Cardiac muscle cell (in vitro differentiated cells and primary cell): ENCODE data around the gene KDM7A. TPM values are rescaled to one million over a fixed set of nuclear protein-coding genes. Genes with fewer than 3 reads are reported as not detected.

Experiments used
- DNase-seq, 2 donors: peaks; one replicate each; pipeline versions ENCODE4 v3.0.0 to v3.0.0-alpha.2; 2010 to 2017; ENCODE audit warnings: low read depth in 1 of 2, low spot score in 1 of 2
- H3K27ac ChIP-seq: fragments of 200-600 bp; sonication (generic); 2 replicates; pipeline ENCODE4 v1.5.1; 2016
- H3K27me3 ChIP-seq: fragments of 200-600 bp; sonication (generic); 2 replicates; pipeline ENCODE4 v1.6.0; 2016; ENCODE audit warnings: control low read depth
- H3K36me3 ChIP-seq: fragments of 200-600 bp; sonication (generic); 2 replicates; pipeline ENCODE4 v1.5.1; 2016; ENCODE audit warnings: control low read depth
- H3K4me1 ChIP-seq: fragments of 200-600 bp; sonication (generic); 2 replicates; pipeline ENCODE4 v1.8.1; 2017; ENCODE audit warnings: low read depth, mild to moderate bottlenecking, mixed run types
- H3K4me3 ChIP-seq: fragments of 200-600 bp; sonication (generic); 2 replicates; pipeline ENCODE4 v1.5.1; 2016; ENCODE audit warnings: mild to moderate bottlenecking
- H3K9me3 ChIP-seq: fragments of 200-600 bp; sonication (generic); 2 replicates; pipeline ENCODE4 v1.5.1; 2017; ENCODE audit warnings: low read depth, mild to moderate bottlenecking, control low read depth
- CTCF ChIP-seq: IDR thresholded peaks from 2 replicates; pipeline ENCODE4 v1.5.1; 2012; ENCODE audit warnings: low read depth, mild to moderate bottlenecking, low read length
- polyA plus RNA-seq: library from polyadenylated mRNA; unstranded; fragments of >200 nt; fragmentation: Nextera tagmentation; extraction: Ambion mirVana; gene quantifications from 2 replicates; pipeline ENCODE4 v1.2.1, GENCODE V29; 2016
- total RNA-seq: library from RNA; depleted of rRNA; stranded (reverse); fragments of >200 nt; gene quantifications from 2 replicates; pipeline ENCODE4 v1.2.3, GENCODE V29; 2016

KDM7A gene
- total and polyA plus RNA-seq, 2 experiments from 2014 or later: 1.9 to 7.5 TPM

- Histone ChIP-seq H3K27me3 (no peaks in the 10 kb centered on the region), H3K4me1 (peaks cover 30% of the 10 kb centered on the region), H3K36me3 (no peaks in the 10 kb centered on the region), H3K4me3 (no peak overlapping the region), H3K9me3 (no peaks in the 10 kb centered on the region), H3K27ac (no peak overlapping the region)
- no peak for DNase-seq
- TF ChIP-seq CTCF: no peak
These were observed 23.1 kb downstream of the KDM7A start for GRCh38 chr7:140153666-140154161.

- peaks cover 15% of the 10 kb centered on the region for H3K4me1 ChIP-seq
- no peaks in the 10 kb centered on the region for H3K27me3 ChIP-seq
- H3K27ac ChIP-seq: peak overlapping the region; percentile 22
- no peaks in the 10 kb centered on the region for H3K9me3 ChIP-seq
- no peaks in the 10 kb centered on the region for H3K36me3 ChIP-seq
- no peak for TF ChIP-seq CTCF
- no peak for DNase-seq
- no peak overlapping the region for H3K4me3 ChIP-seq
These were observed 30.2 kb downstream of the KDM7A start for GRCh38 chr7:140146574-140146973.

- Histone ChIP-seq H3K9me3 (no peaks in the 10 kb centered on the region), H3K4me1 (peaks cover 15% of the 10 kb centered on the region), H3K27ac (no peak overlapping the region), H3K4me3 (no peak overlapping the region), H3K27me3 (no peaks in the 10 kb centered on the region), H3K36me3 (no peaks in the 10 kb centered on the region)
- no peak for TF ChIP-seq CTCF
- no peak for DNase-seq
These were observed 31.1 kb downstream of the KDM7A start for GRCh38 chr7:140145709-140146108.

- TF ChIP-seq CTCF: no peak
- Histone ChIP-seq H3K9me3 (no peaks in the 10 kb centered on the region), H3K27ac (no peak overlapping the region), H3K4me1 (peaks cover 15% of the 10 kb centered on the region), H3K27me3 (no peaks in the 10 kb centered on the region), H3K36me3 (no peaks in the 10 kb centered on the region), H3K4me3 (no peak overlapping the region)
- no peak for DNase-seq
These were observed 32.0 kb downstream of the KDM7A start for GRCh38 chr7:140144821-140145220.

GRCh38 chr7:140143997-140144396 is 32.8 kb downstream of the KDM7A start:
- TF ChIP-seq CTCF: no peak
- Histone ChIP-seq H3K27ac (no peak overlapping the region), H3K4me3 (no peak overlapping the region), H3K9me3 (no peaks in the 10 kb centered on the region), H3K4me1 (peaks cover 15% of the 10 kb centered on the region), H3K36me3 (no peaks in the 10 kb centered on the region), H3K27me3 (no peaks in the 10 kb centered on the region)
- DNase-seq: no peak

GRCh38 chr7:140142031-140142430 is 34.8 kb downstream of the KDM7A start:
- DNase-seq: no peak
- Histone ChIP-seq H3K36me3 (no peaks in the 10 kb centered on the region), H3K4me3 (no peak overlapping the region), H3K27ac (no peak overlapping the region), H3K9me3 (no peaks in the 10 kb centered on the region), H3K4me1 (peaks cover 6% of the 10 kb centered on the region), H3K27me3 (no peaks in the 10 kb centered on the region)
- no peak for TF ChIP-seq CTCF
